H4 (cell line): ENCODE measurements around the gene ETNK1. TPM values are rescaled to one million over a fixed set of nuclear protein-coding genes. Genes with fewer than 3 reads are reported as not detected.
A peak's percentile ranks its signal among the peaks of the same experiment; 100 is the strongest.
"Not testable (repeated sequence)": the region's sequence is repeated elsewhere in the genome, so short reads cannot be mapped to it uniquely, and the experiment has no call there.

Experiments used
- DNase-seq: peaks from one replicate; pipeline ENCODE4 v3.0.0-alpha.2; 2015; ENCODE audit warnings: low spot score
- total RNA-seq: library from RNA; depleted of rRNA; stranded (reverse); fragments of >200 nt; shearing (Covaris generic); gene quantifications from 2 replicates; pipeline ENCODE4 v1.2.3, GENCODE V29; 2014; rRNA removed

The ETNK1 gene
- total RNA-seq: 17.4 and 19.9 TPM in 2 replicates

GRCh38 chr12:22624870-22625761 is at the start of gene ETNK1:
ETNK1 (plus strand) TSS chr12:22625171; CDS start chr12:22625431, 260 bp downstream.
- DNase-seq: peak; percentile 85

DNA sequence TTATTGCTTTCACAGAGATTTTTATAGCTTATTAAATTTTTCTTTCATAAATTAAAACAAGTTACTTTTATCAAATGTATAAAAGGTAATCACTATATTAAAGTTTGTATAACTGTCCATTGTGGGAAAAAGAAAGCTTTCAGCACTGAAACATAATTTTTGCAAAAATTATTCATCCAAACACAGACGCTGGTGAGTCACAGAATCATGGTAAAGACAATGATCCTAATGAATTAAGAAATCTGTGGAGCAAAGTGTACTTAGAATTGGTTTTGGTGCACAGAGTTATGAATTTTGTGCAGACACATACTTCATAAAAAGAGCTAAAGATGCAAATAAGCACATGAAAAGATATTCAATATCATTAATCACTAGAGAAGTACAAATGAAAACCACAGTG is 48.9 kb upstream of the ETNK1 start:
- no peak for DNase-seq

DNA sequence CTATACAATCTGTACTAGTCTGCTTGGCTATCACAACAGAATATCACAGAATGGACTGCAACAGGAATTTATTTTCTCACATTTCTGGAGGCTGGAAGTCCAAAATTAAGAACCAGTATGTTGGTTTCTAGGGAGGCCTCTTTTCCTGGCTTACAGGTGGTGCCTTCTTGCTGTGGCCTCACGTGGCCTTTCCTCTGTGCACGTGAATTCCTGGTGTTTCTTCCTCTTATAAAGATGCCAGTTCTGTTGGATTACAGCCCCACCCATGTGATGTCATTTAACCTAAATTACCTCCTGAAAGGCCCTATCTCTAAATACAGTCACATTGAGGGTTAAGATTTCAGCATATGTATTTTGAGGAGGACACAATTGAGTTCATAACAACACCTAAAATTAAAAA is 48.5 kb upstream of the ETNK1 start:
- no peak for DNase-seq

- DNase-seq: no peak
Measured at GRCh38 chr12:22577667-22578066, 47.3 kb upstream of the ETNK1 start.

DNA sequence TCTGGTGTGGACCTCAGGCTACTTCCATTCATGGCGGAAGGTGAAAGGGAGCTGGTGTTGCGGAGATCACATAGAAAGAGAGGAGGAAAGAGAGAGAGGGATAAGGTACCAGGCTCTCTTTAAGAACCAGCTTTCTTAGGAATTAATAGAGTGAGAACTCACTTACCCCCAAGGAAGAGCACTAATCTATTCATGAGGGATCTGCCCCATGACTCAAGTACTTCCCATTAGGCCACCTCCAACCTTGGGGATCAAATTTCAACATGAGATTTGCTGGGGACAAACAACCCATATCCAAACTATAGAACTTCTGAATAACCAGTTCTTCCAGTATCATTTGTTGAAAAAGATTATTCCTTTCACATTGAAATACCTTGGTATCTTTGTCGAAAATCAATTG is 46.6 kb upstream of the ETNK1 start:
- DNase-seq: no peak

DNA sequence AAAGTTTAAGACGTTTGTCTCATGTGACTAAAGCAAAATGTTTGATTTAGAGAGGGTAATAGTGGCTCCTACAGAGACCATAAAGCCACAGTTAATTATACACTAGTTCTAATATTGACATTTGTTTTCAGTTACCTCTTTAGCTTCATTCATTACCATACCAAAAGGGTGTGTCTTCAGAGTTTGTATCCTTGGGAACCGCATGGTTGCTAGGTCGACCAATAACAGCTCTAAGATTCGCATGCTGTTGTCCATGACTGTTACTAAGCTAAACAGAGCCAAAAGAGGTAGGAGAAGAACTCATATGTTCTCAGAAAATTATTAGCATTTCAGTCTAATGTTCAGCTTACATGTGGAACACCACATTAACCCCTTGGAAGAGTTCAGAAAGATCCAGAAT is 36.2 kb upstream of the ETNK1 start:
- DNase-seq: no peak

- no peak for DNase-seq
Measured at GRCh38 chr12:22593864-22594263, 31.1 kb upstream of the ETNK1 start.

DNA sequence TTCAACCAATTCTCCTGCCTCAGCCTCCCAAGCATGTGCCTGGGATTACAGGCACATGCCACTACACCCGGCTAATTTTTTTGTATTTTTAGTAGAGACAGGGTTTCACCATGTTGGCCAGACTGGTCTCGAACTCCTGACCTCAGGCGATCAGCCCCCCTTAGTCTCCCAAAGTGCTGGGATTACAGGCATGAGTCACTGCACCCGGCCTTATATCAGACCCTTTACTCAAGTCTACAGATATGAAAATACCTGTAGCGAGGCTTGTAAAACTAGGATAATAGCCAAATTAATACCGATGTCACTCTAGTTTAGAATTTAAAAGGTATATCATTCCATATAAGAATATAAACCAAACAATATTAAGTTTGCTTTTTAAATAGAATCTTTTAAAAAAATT is 27.4 kb upstream of the ETNK1 start:
- DNase-seq: not testable (repeated sequence)

GRCh38 chr12:22598141-22598762 is 26.7 kb upstream of the ETNK1 start:
- no peak for DNase-seq

DNA sequence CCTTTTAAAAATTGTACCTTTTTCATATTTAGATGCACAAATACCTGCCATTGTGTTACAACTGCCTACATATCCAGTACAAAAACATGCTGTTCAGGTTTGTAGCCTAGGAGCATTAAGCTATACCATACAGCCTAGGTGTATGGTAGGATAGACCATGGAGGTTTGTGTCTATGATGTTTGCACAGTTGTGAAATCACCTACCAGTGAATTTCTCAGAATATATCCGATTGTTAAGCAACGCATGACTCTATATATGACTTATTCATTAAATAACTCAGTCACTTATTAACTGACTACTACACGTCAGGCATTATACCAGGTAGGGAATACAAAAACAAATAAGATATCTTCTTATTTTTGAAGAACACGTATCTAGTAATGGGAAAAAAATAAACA is 26.2 kb upstream of the ETNK1 start:
- DNase-seq: no peak

GRCh38 chr12:22600181-22600580 is 24.8 kb upstream of the ETNK1 start:
- no peak for DNase-seq

GRCh38 chr12:22609501-22609900 is 15.5 kb upstream of the ETNK1 start:
- DNase-seq: no peak

DNA sequence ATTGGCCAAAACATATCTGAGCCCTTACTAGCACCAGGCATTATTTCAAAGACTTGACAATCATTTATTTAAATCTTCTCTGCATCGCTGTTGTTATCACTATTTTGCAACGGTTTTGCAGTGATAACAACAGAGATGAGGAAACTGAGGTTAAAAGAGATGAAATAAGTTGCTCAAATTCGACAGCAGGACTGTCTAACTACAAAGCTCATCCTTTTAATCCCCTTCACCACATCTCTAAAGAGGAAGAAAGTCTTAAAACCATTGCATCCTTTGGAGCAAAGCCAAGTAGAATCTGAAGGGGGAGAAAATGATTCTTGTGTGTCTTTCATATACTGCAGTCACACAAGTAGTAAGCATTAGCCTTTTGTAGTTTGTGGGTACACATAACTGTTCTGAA is 14.8 kb upstream of the ETNK1 start:
- no peak for DNase-seq

GRCh38 chr12:22612822-22613221 is 12.1 kb upstream of the ETNK1 start:
- DNase-seq: not testable (repeated sequence)

- DNase-seq: no peak
Measured at GRCh38 chr12:22615963-22616501, 8.9 kb upstream of the ETNK1 start.

DNA sequence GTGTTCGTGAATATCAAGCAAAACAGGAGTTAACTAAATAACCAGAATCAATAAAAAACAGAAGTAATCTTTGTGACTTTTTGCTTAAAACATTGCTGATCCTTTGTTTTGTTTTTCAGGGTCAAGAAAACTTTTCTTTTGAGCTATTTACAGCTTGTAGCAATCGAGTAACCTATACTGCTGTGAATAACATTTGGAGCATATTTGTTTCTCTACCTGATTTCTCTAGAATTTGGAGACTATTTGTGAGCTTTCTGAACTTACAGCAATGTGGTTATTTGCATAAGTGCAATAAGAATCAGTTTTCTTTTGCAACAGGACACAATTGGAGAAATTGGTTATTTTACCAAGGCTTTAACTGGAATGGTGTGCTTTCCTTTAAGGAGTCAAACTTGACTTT is 7.3 kb upstream of the ETNK1 start:
- no peak for DNase-seq

DNA sequence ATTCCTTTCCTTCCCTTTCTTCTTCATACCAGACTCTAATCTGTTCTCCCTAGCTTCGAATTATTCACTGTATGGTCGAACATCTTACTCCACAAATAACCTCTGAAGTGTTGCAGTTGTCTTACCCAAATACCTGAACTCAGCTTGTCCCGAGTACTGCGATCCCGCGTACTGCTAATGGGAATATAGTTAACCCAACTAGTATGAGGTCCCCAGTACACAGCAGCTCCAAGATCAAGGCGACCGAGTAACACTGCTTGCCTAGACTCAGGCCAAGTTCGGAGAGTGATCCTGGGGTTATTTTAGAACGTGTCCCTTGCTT is 462 bp upstream of the ETNK1 start:
- DNase-seq: no peak

DNA sequence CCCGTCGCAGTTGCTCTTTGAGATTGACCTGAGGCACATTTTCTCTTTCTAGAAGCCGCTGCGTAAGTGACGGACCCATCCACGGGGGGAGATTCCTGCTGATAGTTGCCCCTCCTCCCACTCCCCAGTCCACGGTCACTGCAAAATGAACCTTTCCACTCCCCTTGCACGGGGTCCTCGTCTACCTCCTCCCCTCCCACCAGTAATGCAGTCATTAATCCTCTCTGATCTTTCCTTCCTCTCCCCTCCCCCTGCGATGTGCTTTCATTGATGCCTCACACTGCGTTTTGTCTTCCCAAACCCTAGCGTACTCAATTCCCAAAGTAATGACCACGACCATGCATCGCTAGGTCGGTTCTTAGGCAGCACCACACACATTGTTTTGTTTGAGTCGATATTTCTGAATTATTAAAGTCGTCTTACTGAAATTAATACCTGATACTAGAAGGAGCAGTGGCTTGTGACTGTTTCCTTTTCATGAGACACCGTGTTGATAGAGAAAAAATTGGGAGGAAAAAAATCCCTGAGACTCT is 857 bp downstream of the ETNK1 start:
- peak; percentile 18 for DNase-seq

DNA sequence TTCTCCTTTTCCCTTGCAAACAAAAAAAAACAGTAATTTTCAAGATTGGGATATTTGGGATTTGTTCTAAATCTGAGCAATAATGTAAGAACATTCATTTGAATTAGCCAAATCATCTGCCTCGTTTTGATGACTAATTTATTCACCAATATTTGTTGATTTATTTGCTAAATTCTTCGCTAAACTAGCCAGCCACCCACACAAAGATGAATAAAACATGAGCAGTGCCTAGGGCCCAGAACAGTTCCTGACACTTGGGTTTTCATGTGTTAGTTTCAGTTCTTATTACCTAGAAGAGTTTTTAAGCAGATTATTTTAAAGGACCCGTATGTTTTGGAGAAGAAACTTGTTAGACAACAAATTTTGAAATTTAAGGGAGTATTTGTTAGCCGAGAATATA is 1.4 kb downstream of the ETNK1 start:
- DNase-seq: no peak

GRCh38 chr12:22627371-22627770 is 2.4 kb downstream of the ETNK1 start:
- no peak for DNase-seq

- no peak for DNase-seq
Measured at GRCh38 chr12:22628228-22628627, 3.3 kb downstream of the ETNK1 start.

DNA sequence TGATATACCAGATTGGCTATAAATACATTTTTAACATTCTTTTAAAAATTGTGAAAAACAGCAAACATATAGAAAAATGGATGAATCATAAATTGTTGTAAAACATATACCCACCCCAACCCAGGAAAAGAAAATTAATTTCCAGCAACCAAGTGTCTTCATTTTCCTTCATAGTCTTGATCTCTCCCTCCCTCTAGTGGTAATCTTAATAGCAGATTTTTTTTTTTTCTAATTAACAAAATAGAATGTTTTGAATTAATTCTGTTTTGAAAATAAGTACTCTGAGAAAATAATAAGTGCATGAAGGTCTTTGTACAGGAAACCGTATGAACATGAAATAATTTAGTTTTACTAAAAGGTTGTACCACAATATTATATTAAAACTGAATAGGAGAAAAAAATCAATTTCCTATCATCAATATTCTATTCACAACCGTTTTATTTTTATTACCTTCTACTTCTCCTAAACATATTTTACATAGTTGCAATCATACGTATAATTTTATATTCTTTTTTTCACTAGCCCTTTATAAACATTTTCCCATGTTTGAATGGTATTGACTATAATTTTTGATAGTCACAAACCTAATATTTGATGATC is 7.0 kb downstream of the ETNK1 start:
- no peak for DNase-seq

DNA sequence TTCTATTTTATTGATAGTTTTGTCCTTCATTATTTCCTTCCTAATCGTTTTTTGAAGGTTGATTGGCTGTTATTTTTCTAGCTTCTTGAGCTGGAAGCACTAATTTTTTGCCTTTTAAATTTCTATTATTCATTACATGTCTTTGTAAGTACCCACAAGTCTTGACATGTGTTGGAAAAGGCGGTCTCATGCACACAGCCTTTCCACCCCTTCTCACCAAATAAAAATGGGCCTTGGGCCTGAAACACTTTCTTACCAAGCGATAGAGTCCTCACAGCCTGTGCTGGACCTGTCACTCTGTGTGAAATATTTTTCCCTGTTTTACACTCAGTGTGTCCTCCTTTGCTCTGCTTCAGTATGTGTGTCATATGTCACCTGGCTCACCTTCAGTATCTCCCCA is 9.9 kb downstream of the ETNK1 start:
- DNase-seq: no peak
